PC-3 (cell line): ENCODE results near the gene RETREG3. TPM values are rescaled to one million over a fixed set of nuclear protein-coding genes. Genes with fewer than 3 reads are reported as not detected.
"Not testable (repeated sequence)": the region's sequence is repeated elsewhere in the genome, so short reads cannot be mapped to it uniquely, and the experiment has no call there.

Experiments used
- ATAC-seq: fragments of 200-7000 bp; cut with Tn5 transposase; 2 replicates; pipeline ENCODE4 v1.9.1; 2020; ENCODE audit warnings: mild to moderate bottlenecking, moderate library complexity
- BruUV-seq: library from RNA; stranded (reverse); fragments of 400-500 nt; replicated peaks from 2 replicates; lab custom pipeline; 2021; lab: Mats Ljungman, UMichigan
- CTCF ChIA-PET: fragments of 300-600 bp; sonication (Branson Sonifier 250); formaldehyde crosslinking; loops from one replicate; lab custom pipeline; 2022; ENCODE audit warnings: antibody characterized with exemption; lab: Charles Lee
- POLR2A ChIA-PET: fragments of 300-600 bp; sonication (Branson Sonifier 250); formaldehyde crosslinking; loops from one replicate; lab custom pipeline; 2022; ENCODE audit warnings: antibody characterized with exemption; ENCODE audit not compliant: unreplicated experiment; lab: Charles Lee
- DNase-seq: peaks from one replicate; pipeline ENCODE4 v3.0.0-alpha.2; 2015
- H2AFZ ChIP-seq: fragments of 300-600 bp; sonication (generic); 2 replicates; pipeline ENCODE4 v1.6.0; 2016; ENCODE audit warnings: antibody characterized with exemption, low read length
- H3F3A ChIP-seq: fragments of 300-600 bp; sonication (generic); one replicate; pipeline ENCODE4 v1.6.0; 2017; ENCODE audit warnings: antibody characterized with exemption, low read length, control low read depth, mild to moderate bottlenecking; ENCODE audit not compliant: unreplicated experiment
- H3K27ac ChIP-seq: fragments of 300-600 bp; sonication (generic); 2 replicates; pipeline ENCODE4 v1.5.1; 2016; ENCODE audit warnings: mild to moderate bottlenecking, low read length
- H3K27me3 ChIP-seq: fragments of 300-600 bp; sonication (generic); 2 replicates; pipeline ENCODE4 v1.6.1; 2016; ENCODE audit warnings: low read length, mixed read lengths
- H3K36me3 ChIP-seq: fragments of 300-600 bp; sonication (generic); 2 replicates; pipeline ENCODE4 v1.6.1; 2016; ENCODE audit warnings: low read depth, mixed run types, low read length, mixed read lengths
- H3K4me1 ChIP-seq: fragments of 300-600 bp; sonication (generic); 2 replicates; pipeline ENCODE4 v1.5.1; 2016; ENCODE audit warnings: low read length; ENCODE audit not compliant: insufficient read depth
- H3K4me2 ChIP-seq: fragments of 300-600 bp; sonication (generic); 2 replicates; pipeline ENCODE4 v1.6.0; 2016; ENCODE audit warnings: low read length
- H3K4me3 ChIP-seq: fragments of 300-600 bp; sonication (generic); 2 replicates; pipeline ENCODE4 v1.5.1; 2016; ENCODE audit warnings: mild to moderate bottlenecking, low read length, mixed read lengths
- H3K79me2 ChIP-seq: fragments of 300-600 bp; sonication (generic); 2 replicates; pipeline ENCODE4 v1.6.1; 2017; ENCODE audit warnings: low read length, mixed read lengths
- H3K9ac ChIP-seq: fragments of 300-600 bp; sonication (generic); 2 replicates; pipeline ENCODE4 v1.6.0; 2016; ENCODE audit warnings: mild to moderate bottlenecking, low read length
- H3K9me2 ChIP-seq: fragments of 300-600 bp; sonication (generic); replicated peaks from 2 replicates; pipeline ENCODE4 v1.6.1; 2016; ENCODE audit warnings: mixed run types, low read length, mixed read lengths
- H3K9me3 ChIP-seq: fragments of 300-600 bp; sonication (generic); 2 replicates; pipeline ENCODE4 v1.6.1; 2016; ENCODE audit warnings: low read length, mixed read lengths
- H4K20me1 ChIP-seq: fragments of 300-600 bp; sonication (generic); 2 replicates; pipeline ENCODE4 v1.6.1; 2016; ENCODE audit warnings: low read length, mixed read lengths
- EZH2 ChIP-seq: fragments of 300-600 bp; sonication (generic); IDR thresholded peaks from one replicate; pipeline ENCODE4 v1.6.1; 2017; ENCODE audit warnings: antibody characterized with exemption, mild to moderate bottlenecking, low read length; ENCODE audit not compliant: unreplicated experiment
- EZH2phosphoT487 ChIP-seq: fragments of 300-600 bp; sonication (generic); IDR thresholded peaks from 2 replicates; pipeline ENCODE4 v1.6.1; 2018; ENCODE audit warnings: mild to moderate bottlenecking, antibody characterized with exemption, low read length, borderline replicate concordance
- intact Hi-C: fragments of 100-400 bp; cut with micrococcal nuclease; formaldehyde crosslinking; loops from 2 replicates; pipeline ENCODE4 v1.9.0; 2023
- total RNA-seq: library from RNA; depleted of rRNA; stranded (reverse); fragments of >200 nt; gene quantifications from 2 replicates; pipeline ENCODE4 v1.2.3, GENCODE V29; 2014
- TF ChIP-seq, protein P1 (sequence below): fragments of 300-600 bp; sonication (generic); conservative IDR thresholded peaks from 2 replicates; pipeline ENCODE4 v1.5.1; 2017; ENCODE audit warnings: antibody characterized with exemption, low read depth, mild to moderate bottlenecking, low read length

Gene RETREG3
- total RNA-seq, 1 experiment from 2014 or later: 19.3 TPM

DNA sequence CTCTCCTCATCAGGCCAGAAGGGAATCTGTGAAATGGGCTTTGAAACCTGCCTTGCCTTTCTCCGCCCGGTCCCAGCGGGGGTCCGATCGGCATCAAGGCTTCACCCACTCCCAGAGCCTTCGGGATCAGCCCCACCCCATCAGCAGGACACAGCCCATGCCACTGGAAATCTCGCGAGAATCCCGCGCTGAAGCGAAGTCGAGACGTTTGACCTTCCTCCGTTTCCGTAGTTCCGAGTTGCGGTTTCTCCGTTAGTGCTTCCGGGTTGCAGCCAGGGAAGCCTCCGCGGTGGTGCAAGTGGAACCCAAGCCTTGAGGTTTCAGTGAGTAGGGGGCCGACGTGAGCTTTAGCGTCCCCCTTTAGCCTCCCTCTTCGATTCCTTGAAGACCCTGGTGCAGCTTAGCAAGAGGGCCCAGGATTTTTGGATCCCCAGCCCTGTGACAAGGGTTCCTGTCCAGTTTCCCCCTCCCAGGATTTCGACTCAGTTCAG, 47.2 kb downstream of the RETREG3 start, which contains the start of gene COASY:
COASY (plus strand) TSS at position 252 of the 491 bp plus-strand sequence. CDS start 475 bp downstream, outside the sequence.
- TF ChIP-seq EZH2phosphoT487 (no peak), EZH2 (no peak)
- TF ChIP-seq, protein P1, sequence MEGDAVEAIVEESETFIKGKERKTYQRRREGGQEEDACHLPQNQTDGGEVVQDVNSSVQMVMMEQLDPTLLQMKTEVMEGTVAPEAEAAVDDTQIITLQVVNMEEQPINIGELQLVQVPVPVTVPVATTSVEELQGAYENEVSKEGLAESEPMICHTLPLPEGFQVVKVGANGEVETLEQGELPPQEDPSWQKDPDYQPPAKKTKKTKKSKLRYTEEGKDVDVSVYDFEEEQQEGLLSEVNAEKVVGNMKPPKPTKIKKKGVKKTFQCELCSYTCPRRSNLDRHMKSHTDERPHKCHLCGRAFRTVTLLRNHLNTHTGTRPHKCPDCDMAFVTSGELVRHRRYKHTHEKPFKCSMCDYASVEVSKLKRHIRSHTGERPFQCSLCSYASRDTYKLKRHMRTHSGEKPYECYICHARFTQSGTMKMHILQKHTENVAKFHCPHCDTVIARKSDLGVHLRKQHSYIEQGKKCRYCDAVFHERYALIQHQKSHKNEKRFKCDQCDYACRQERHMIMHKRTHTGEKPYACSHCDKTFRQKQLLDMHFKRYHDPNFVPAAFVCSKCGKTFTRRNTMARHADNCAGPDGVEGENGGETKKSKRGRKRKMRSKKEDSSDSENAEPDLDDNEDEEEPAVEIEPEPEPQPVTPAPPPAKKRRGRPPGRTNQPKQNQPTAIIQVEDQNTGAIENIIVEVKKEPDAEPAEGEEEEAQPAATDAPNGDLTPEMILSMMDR: no peak
- Histone ChIP-seq H4K20me1 (no peaks in the 10 kb centered on the region), H3K79me2 (peaks cover 31% of the 10 kb centered on the region), H3K9me3 (no peaks in the 10 kb centered on the region), H2AFZ (peak within 1 kb of the TSS; percentile 93), H3F3A (no peaks in the 10 kb centered on the region), H3K9me2 (no peaks in the 10 kb centered on the region), H3K27me3 (no peaks in the 10 kb centered on the region), H3K4me2 (peak within 1 kb of the TSS; percentile 99), H3K27ac (peak within 1 kb of the TSS; percentile 76), H3K4me1 (peaks cover 20% of the 10 kb centered on the region), H3K4me3 (peak within 1 kb of the TSS; percentile 83), H3K9ac (peak within 1 kb of the TSS; percentile 95), H3K36me3 (peaks cover 6% of the 10 kb centered on the region; the same call in 1 of the 2 replicates)
- ChIA-PET CTCF (no interaction called here), POLR2A (no interaction called here)
- no TSS peak for BruUV-seq
- ATAC-seq (peak; percentile 68), DNase-seq (peak; percentile 94)
- intact Hi-C loops: no loop called here

DNA sequence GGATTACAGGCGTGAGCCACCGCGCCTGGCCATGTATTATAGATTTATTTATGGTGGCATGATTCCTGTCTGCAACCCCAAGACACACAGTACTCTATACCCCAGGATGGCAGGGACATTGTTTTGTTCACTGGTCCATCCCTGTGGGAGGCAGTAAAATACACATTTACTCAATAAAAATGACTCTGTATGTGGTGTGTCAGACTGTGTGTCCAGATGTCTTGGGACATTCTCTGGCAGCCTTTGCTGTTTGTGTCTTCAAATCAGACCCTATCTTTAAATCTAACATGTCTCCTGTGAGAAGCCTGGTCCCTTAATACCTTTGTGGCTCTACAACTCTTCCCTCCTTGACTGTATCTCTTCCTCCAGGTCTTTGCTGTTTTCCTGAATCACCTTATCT, 48.9 kb downstream of the RETREG3 start:
- Histone ChIP-seq H3K9ac (no peak overlapping the region), H3K9me3 (no peaks in the 10 kb centered on the region), H3K27me3 (no peaks in the 10 kb centered on the region), H3K79me2 (peaks cover 35% of the 10 kb centered on the region), H2AFZ (no peak overlapping the region), H3K4me1 (peaks cover 17% of the 10 kb centered on the region), H4K20me1 (no peaks in the 10 kb centered on the region), H3K4me2 (no peak overlapping the region), H3K27ac (no peak overlapping the region), H3F3A (no peaks in the 10 kb centered on the region), H3K9me2 (no peaks in the 10 kb centered on the region), H3K36me3 (peaks cover 6% of the 10 kb centered on the region; the same call in 1 of the 2 replicates), H3K4me3 (no peak overlapping the region)
- CTCF ChIA-PET: interaction anchor here (0.5 kb wide), 1 partner anchor 53 kb away, joined by 3 read pairs; no protein-coding TSS in a partner anchor
- POLR2A ChIA-PET: no interaction called here
- intact Hi-C loops: no loop called here
- BruUV-seq: no TSS peak
- TF ChIP-seq EZH2phosphoT487 (no peak), EZH2 (no peak)
- TF ChIP-seq, protein P1: no peak
- no peak for DNase-seq
- ATAC-seq: no peak

DNA sequence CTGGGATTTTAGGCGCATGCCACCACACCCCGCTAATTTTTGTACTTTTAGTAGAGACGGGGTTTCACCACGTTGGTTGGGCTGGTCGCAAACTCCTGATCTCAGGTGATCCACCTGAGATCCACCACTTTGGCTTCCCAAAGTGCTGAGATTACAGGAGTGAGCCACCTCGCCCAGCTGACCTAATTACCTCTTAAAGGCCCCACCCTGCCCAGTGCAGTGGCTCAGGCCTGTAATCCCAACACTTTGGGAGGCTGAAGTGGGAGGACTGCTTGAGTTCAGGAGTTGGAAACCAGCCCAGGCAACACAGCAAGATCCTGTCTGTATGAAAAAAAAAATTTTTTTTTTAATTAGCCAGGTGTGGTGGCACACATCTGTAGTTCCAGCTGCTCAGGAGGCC, 50.1 kb downstream of the RETREG3 start:
- intact Hi-C loops: no loop called here
- no peak overlapping the region for H3K9ac ChIP-seq
- peaks cover 42% of the 10 kb centered on the region for H3K79me2 ChIP-seq
- ChIA-PET POLR2A (no interaction called here), CTCF (no interaction called here)
- DNase-seq: no peak
- no peaks in the 10 kb centered on the region for H4K20me1 ChIP-seq
- no TSS peak for BruUV-seq
- ATAC-seq: no peak
- H3K4me2 ChIP-seq: no peak overlapping the region
- TF ChIP-seq, protein P1: no peak
- no peak for TF ChIP-seq EZH2phosphoT487
- TF ChIP-seq EZH2: no peak
- no peak overlapping the region for H2AFZ ChIP-seq
- H3F3A ChIP-seq: no peaks in the 10 kb centered on the region
- no peaks in the 10 kb centered on the region for H3K9me3 ChIP-seq
- H3K4me3 ChIP-seq: no peak overlapping the region
- no peaks in the 10 kb centered on the region for H3K27me3 ChIP-seq
- peaks cover 19% of the 10 kb centered on the region for H3K4me1 ChIP-seq
- no peaks in the 10 kb centered on the region; the same call in 1 of the 2 replicates for H3K36me3 ChIP-seq
- no peaks in the 10 kb centered on the region for H3K9me2 ChIP-seq
- no peak overlapping the region for H3K27ac ChIP-seq

DNA sequence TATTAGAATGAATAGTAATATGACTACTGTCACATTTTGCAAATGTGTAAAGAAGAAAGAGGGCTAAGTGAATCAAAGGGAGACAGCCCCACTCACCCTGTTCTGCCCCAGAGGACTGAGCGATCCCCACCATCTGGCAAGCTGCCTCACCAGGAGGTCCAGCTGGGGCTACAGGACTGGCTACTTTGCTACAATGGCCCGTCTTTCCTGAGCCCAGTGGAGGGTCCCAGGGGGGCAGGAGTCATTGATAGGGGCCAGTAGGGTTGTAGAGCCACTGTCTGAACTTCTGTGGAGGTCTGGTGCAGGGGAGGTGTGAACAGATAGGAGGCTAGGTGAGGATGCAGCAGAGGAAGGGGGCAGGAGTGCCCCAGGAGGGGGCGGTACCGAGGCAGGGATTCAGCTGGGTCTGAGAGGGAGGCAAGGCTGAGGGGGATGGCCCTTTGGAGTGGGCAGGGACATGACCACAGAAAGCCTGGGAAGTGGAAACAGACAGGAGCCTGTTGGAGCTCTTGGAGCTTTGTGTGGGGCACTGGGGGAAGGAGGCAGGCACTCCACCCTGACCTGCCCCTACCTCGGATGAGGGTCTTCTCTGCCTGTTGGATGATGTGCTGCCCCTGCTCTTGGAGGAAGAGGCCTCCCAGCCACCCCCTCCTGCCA, 53.1 kb downstream of the RETREG3 start:
- intact Hi-C loops: not testable (repeated sequence)

More for the DNA sequence above, 53.1 kb downstream of the RETREG3 start:
- ATAC-seq, H3K36me3 ChIP-seq, H3K4me2 ChIP-seq, H3K27ac ChIP-seq, H3K9me2 ChIP-seq, H3K9me3 ChIP-seq, H3K9ac ChIP-seq, H4K20me1 ChIP-seq, CTCF ChIA-PET, DNase-seq, H3K4me3 ChIP-seq, H3K27me3 ChIP-seq, H3F3A ChIP-seq, BruUV-seq, POLR2A ChIA-PET, H3K4me1 ChIP-seq, H2AFZ ChIP-seq: not testable (repeated sequence)
- H3K79me2 ChIP-seq: peaks cover 24% of the 10 kb centered on the region
